HepG2 (cell line): ENCODE data around the gene EHD4. TPM values are rescaled to one million over a fixed set of nuclear protein-coding genes. Genes with fewer than 3 reads are reported as not detected.

ENCODE experiments used
- ATAC-seq: fragments of 200-7000 bp; cut with Tn5 transposase; 3 replicates; pipeline ENCODE4 v1.9.1; 2020; ENCODE audit warnings: mild to moderate bottlenecking, moderate library complexity
- BruUV-seq: library from RNA; stranded (reverse); fragments of 400-500 nt; replicated peaks from 2 replicates; lab custom pipeline; 2021; lab: Mats Ljungman, UMichigan
- CTCF ChIA-PET: fragments of 300-600 bp; formaldehyde crosslinking; extraction: SDS; loops from one replicate; lab custom pipeline; 2021; ENCODE audit warnings: low total read pairs, inconsistent platforms, low intra/inter-chr PET ratio; lab: Yijun Ruan, JAX
- POLR2A ChIA-PET: fragments of 350-600 bp; sonication (Branson Sonifier 250); formaldehyde crosslinking; loops from one replicate; lab custom pipeline; 2020; ENCODE audit warnings: antibody characterized with exemption, inconsistent platforms; lab: Yijun Ruan, JAX
- DNase-seq: peaks from one replicate; pipeline ENCODE4 v3.0.0-alpha.2; 2015; ENCODE audit warnings: low spot score
- FAIRE-seq: peaks from 3 replicates; lab custom pipeline; 2011; peaks lifted over from hg19 to GRCh38; lab: Jason Lieb, UNC
- H2AFZ ChIP-seq: one replicate; pipeline ENCODE4 v1.6.1; 2011; ENCODE audit warnings: low read length, inconsistent platforms
- H3K27ac ChIP-seq: fragments of 300-600 bp; 3 replicates; pipeline ENCODE4 v1.8.0; 2011; ENCODE audit warnings: mixed run types, mild to moderate bottlenecking, mixed read lengths, low read length, inconsistent platforms; ENCODE audit not compliant: insufficient read depth; ENCODE audit errors: extremely low read length
- H3K27me3 ChIP-seq, 2 experiments: fragments of 200-600 bp in 1 of 2; 2 replicates in 1 of 2; 3 replicates in 1 of 2; pipeline versions ENCODE4 v1.6.0 to v1.8.0; 2011; ENCODE audit warnings: low read length in 2 of 2, mild to moderate bottlenecking in 2 of 2, moderate library complexity in 2 of 2, inconsistent platforms in 1 of 2; ENCODE audit not compliant: insufficient read depth in 2 of 2, control insufficient read depth in 1 of 2
- H3K36me3 ChIP-seq, 2 experiments: fragments of 200-600 bp in 1 of 2; replicated peaks in 1 of 2; 2 replicates in 1 of 2; 3 replicates in 1 of 2; pipeline versions ENCODE4 v1.5.1 to v1.8.0; 2011; ENCODE audit warnings: low read length in 2 of 2, inconsistent platforms in 1 of 2; ENCODE audit not compliant: insufficient read depth in 2 of 2, control insufficient read depth in 1 of 2
- H3K4me1 ChIP-seq: 2 replicates; pipeline ENCODE4 v1.5.1; 2012; ENCODE audit warnings: low read length, inconsistent platforms; ENCODE audit not compliant: insufficient read depth
- H3K4me2 ChIP-seq: 2 replicates; pipeline ENCODE4 v1.6.0; 2011; ENCODE audit warnings: low read depth, low read length, inconsistent platforms
- H3K4me3 ChIP-seq, 3 experiments: fragments of 200-600 bp in 1 of 3; sonication (generic), shearing (Covaris generic) in 1 of 3; replicated peaks in 1 of 3; 2 replicates each; pipeline ENCODE4 v1.5.1; 2011 to 2016; ENCODE audit warnings: low read length in 3 of 3, inconsistent platforms in 2 of 3, low read depth in 2 of 3, mild to moderate bottlenecking in 2 of 3, control low read depth in 1 of 3, mixed read lengths in 1 of 3; ENCODE audit not compliant: insufficient read depth in 1 of 3
- H3K79me2 ChIP-seq: one replicate; pipeline ENCODE4 v1.6.1; 2011; ENCODE audit warnings: low read length, inconsistent platforms; ENCODE audit not compliant: insufficient read depth
- H3K9ac ChIP-seq: 2 replicates; pipeline ENCODE4 v1.6.0; 2011; ENCODE audit warnings: mild to moderate bottlenecking, low read depth, low read length, inconsistent platforms; ENCODE audit not compliant: insufficient read depth
- H3K9me3 ChIP-seq: 2 replicates; pipeline ENCODE4 v1.5.1; 2012; ENCODE audit warnings: mild to moderate bottlenecking, low read length
- H4K20me1 ChIP-seq: 2 replicates; pipeline ENCODE4 v1.6.0; 2011; ENCODE audit warnings: inconsistent platforms, mild to moderate bottlenecking, low read length, moderate library complexity; ENCODE audit not compliant: insufficient read depth
- ATF3 ChIP-seq: sonication (generic); formaldehyde crosslinking; IDR thresholded peaks from 2 replicates; pipeline ENCODE4 v1.4.0; 2020; ENCODE audit warnings: missing genetic modification reagents
- DNMT1 ChIP-seq: sonication (generic); formaldehyde crosslinking; IDR thresholded peaks from 2 replicates; pipeline ENCODE4 v1.5.1; 2020; ENCODE audit warnings: mild to moderate bottlenecking, missing genetic modification reagents
- NBN ChIP-seq: fragments of 450-650 bp; conservative IDR thresholded peaks from 2 replicates; pipeline ENCODE4 v1.6.1; 2017
- PITX1 ChIP-seq: sonication (generic); formaldehyde crosslinking; IDR thresholded peaks from 2 replicates; pipeline ENCODE4 v1.5.1; 2020; ENCODE audit warnings: mild to moderate bottlenecking, missing genetic modification reagents
- RBM22 ChIP-seq: fragments of 200-400 bp; formaldehyde crosslinking; optimal IDR thresholded peaks from 2 replicates; pipeline ENCODE3; 2017; ENCODE audit warnings: mild to moderate bottlenecking, low read length, moderate library complexity
- SAFB2 ChIP-seq: sonication (generic); formaldehyde crosslinking; IDR thresholded peaks from 2 replicates; pipeline ENCODE4 v1.5.1; 2020; ENCODE audit warnings: missing genetic modification reagents, low read depth, mild to moderate bottlenecking, borderline replicate concordance
- ZC3H4 ChIP-seq: sonication (generic); formaldehyde crosslinking; IDR thresholded peaks from 2 replicates; pipeline ENCODE4 v1.4.0; 2020; ENCODE audit warnings: missing genetic modification reagents, borderline replicate concordance
- ZMAT3 ChIP-seq: sonication (generic); formaldehyde crosslinking; conservative IDR thresholded peaks from 2 replicates; pipeline ENCODE4 v1.7.0; 2021; ENCODE audit warnings: missing genetic modification reagents
- ZNF225 ChIP-seq: sonication (generic); formaldehyde crosslinking; IDR thresholded peaks from 2 replicates; pipeline ENCODE4 v1.4.0; 2020; ENCODE audit warnings: mild to moderate bottlenecking, missing genetic modification reagents
- ZNF256 ChIP-seq: sonication (generic); formaldehyde crosslinking; conservative IDR thresholded peaks from 2 replicates; pipeline ENCODE4 v1.4.0; 2020; ENCODE audit warnings: missing genetic modification reagents
- WGBS: methylation state at CpG from one replicate; pipeline ENCODE4 v1.1.6; 2017; ENCODE audit warnings: low lambda C conversion rate; 5-methylcytosine and 5-hydroxymethylcytosine counted together
- in situ Hi-C: cut with HindIII; loops from 2 replicates; pipeline ENCODE4 v1.10.0; 2017; ENCODE audit warnings: low pct_unique_long_range_greater_than_20kb; ENCODE audit not compliant: extremely low pct_ligation_motif_present
- intact Hi-C: fragments of 100-400 bp; cut with micrococcal nuclease; formaldehyde crosslinking; loops from one replicate; pipeline ENCODE4 v1.10.0; 2022; ENCODE audit not compliant: unreplicated experiment
- polyA plus RNA-seq, 8 experiments: library from polyadenylated mRNA; depleted of rRNA in 3 of 8; stranded (reverse) in 7 of 8; unstranded in 1 of 8; fragments of >200 nt; fragmentation: Illumina TruSeq in 4 of 8; extraction: Trizol in 4 of 8; gene quantifications; 2 replicates each; pipeline versions ENCODE4 v1.2.1 to v1.2.3, GENCODE V29; 2011 to 2016; ENCODE audit warnings: low read depth in 4 of 8, missing spikeins in 1 of 8, mixed read lengths in 1 of 8; ENCODE audit not compliant: insufficient read depth in 1 of 8
- total RNA-seq, 5 experiments: library from RNA; depleted of rRNA; stranded (reverse); fragments of >200 nt; fragmentation: Illumina TruSeq; extraction: Trizol; gene quantifications; 2 replicates each; pipeline ENCODE4 v1.2.3, GENCODE V29; 2016; ENCODE audit warnings: low read depth in 1 of 5
- TF ChIP-seq, protein P1 (sequence below): sonication (generic); formaldehyde crosslinking; IDR thresholded peaks from 2 replicates; pipeline ENCODE4 v1.4.0; 2020; ENCODE audit warnings: mild to moderate bottlenecking, missing genetic modification reagents
- TF ChIP-seq, protein P2 (sequence below): sonication (generic); formaldehyde crosslinking; IDR thresholded peaks from 2 replicates; pipeline ENCODE4 v1.8.0; 2022; ENCODE audit warnings: mild to moderate bottlenecking, missing genetic modification reagents

EHD4 gene
- total and polyA plus RNA-seq, 2 of the 13 experiments (the other 11 are each of a cell fraction or from before 2014, with no cell fraction given), result 3.1 to 4.8 TPM

DNA sequence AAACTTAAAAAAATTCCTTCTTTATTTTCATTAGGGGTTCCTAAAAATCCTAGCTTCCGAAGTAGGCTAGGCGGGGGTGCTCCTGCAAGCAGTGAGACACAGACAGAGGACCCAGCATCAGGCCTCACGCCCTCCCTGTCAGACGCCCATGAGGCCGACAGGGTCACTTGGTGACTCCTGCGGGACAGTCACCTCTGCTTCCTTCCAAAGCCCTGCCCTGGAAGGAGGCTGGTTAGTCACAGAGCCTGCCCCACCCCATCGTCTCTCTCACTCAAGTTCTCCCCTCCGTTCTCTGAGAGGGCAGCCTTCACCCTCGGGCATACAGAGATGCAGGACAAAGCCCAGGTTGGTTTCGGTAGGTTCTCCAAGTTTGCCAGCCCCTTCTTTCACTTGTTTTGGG is 38.6 kb downstream of the EHD4 start:
- CTCF ChIA-PET, result no interaction called here
- Histone ChIP-seq H3K4me1 (peaks cover 16% of the 10 kb centered on the region), H3K4me3 (no peak overlapping the region), H2AFZ (no peak overlapping the region), H3K36me3 (no peaks in the 10 kb centered on the region; a peak in 1 of 5 replicates), H4K20me1 (peaks cover under 1% of the 10 kb centered on the region; the same call in 1 of the 2 replicates), H3K9me3 (no peaks in the 10 kb centered on the region), H3K27me3 (no peaks in the 10 kb centered on the region), H3K4me2 (no peak overlapping the region), H3K79me2 (no peaks in the 10 kb centered on the region), H3K9ac (no peak overlapping the region), H3K27ac (no peak overlapping the region)
- no TSS peak for BruUV-seq
- TF ChIP-seq RBM22 (no peak), PITX1 (CRISPR knock-in tag) (no peak), ZMAT3 (no peak), ZNF225 (CRISPR knock-in tag) (no peak), ATF3 (CRISPR knock-in tag) (no peak), ZC3H4 (no peak), NBN (no peak), SAFB2 (no peak), ZNF256 (CRISPR knock-in tag) (no peak), DNMT1 (no peak)
- TF ChIP-seq, protein P1, sequence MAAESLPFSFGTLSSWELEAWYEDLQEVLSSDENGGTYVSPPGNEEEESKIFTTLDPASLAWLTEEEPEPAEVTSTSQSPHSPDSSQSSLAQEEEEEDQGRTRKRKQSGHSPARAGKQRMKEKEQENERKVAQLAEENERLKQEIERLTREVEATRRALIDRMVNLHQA (CRISPR knock-in tag), result no peak
- TF ChIP-seq, protein P2, sequence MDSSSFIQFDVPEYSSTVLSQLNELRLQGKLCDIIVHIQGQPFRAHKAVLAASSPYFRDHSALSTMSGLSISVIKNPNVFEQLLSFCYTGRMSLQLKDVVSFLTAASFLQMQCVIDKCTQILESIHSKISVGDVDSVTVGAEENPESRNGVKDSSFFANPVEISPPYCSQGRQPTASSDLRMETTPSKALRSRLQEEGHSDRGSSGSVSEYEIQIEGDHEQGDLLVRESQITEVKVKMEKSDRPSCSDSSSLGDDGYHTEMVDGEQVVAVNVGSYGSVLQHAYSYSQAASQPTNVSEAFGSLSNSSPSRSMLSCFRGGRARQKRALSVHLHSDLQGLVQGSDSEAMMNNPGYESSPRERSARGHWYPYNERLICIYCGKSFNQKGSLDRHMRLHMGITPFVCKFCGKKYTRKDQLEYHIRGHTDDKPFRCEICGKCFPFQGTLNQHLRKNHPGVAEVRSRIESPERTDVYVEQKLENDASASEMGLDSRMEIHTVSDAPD (CRISPR knock-in tag), result no peak
- POLR2A ChIA-PET, result no interaction called here
- no peak for DNase-seq
- intact Hi-C loops, result no loop called here
- 78% methylated on average over 7 of the region's 10 CpGs for WGBS
- ATAC-seq, result no peak
- FAIRE-seq, result no peak
- in situ Hi-C loops, result no loop called here
